ENCODE results near the gene STK25. TPM values are rescaled to one million over a fixed set of nuclear protein-coding genes. Genes with fewer than 3 reads are reported as not detected.

Gene STK25
- total RNA-seq, 1 donor from 2014 or later = 211 TPM

GRCh38 chr2:241538838-241539615 lies 30.6 kb upstream of the STK25 start:
- no peak overlapping the region for H3K4me2 ChIP-seq (ENCODE audit: low read length)
- H3K36me3 ChIP-seq (ENCODE audit: insufficient read depth, low read length) = no peaks in the 10 kb centered on the region
- Mint-ChIP-seq H3K27me3 (ENCODE audit: low read depth, unreplicated experiment) (peaks cover 24% of the 10 kb centered on the region), H3K4me1 (ENCODE audit: low read depth, unreplicated experiment) (peaks cover 4% of the 10 kb centered on the region), H3K27ac (ENCODE audit: unreplicated experiment) (no peak overlapping the region), H3K36me3 (ENCODE audit: low read depth, unreplicated experiment) (no peaks in the 10 kb centered on the region), H3K4me3 (ENCODE audit: unreplicated experiment) (no peak overlapping the region), H3K9me3 (ENCODE audit: unreplicated experiment) (no peaks in the 10 kb centered on the region)
- DNase-seq (ENCODE audit: low read depth) = no peak
- FAIRE-seq = no peak
- peaks cover 12% of the 10 kb centered on the region for H3K4me1 ChIP-seq (ENCODE audit: insufficient read depth, low read length)
- TF ChIP-seq EZH2 (IDR thresholded peaks at IDR 0.05; ENCODE audit: insufficient read depth, low read length) (no peak), CTCF (IDR thresholded peaks at IDR 0.05; ENCODE audit: insufficient read depth, low read depth, low read length) (no peak)
- H3K27me3 ChIP-seq (ENCODE audit: insufficient read depth, low read length) = peaks cover 4% of the 10 kb centered on the region
- no peak overlapping the region for H3K9ac ChIP-seq (ENCODE audit: low read length)
- H3K9me3 ChIP-seq (ENCODE audit: insufficient read depth, low read depth, low read length) = no peaks in the 10 kb centered on the region
- H2AFZ ChIP-seq (ENCODE audit: low read depth, low read length) = no peak overlapping the region
- H3K79me2 ChIP-seq (ENCODE audit: insufficient read depth, low read length) = no peaks in the 10 kb centered on the region
- no peaks in the 10 kb centered on the region for H4K20me1 ChIP-seq (ENCODE audit: insufficient read depth, low read length)
- H3K4me3 ChIP-seq (ENCODE audit: insufficient read depth, low read depth, low read length) = no peak overlapping the region
- no peak overlapping the region for H3K27ac ChIP-seq (ENCODE audit: low read depth, low read length)

- Histone ChIP-seq H3K9ac (ENCODE audit: low read length) (no peak overlapping the region), H3K36me3 (ENCODE audit: insufficient read depth, low read length) (no peaks in the 10 kb centered on the region), H3K27ac (ENCODE audit: low read depth, low read length) (no peak overlapping the region), H2AFZ (ENCODE audit: low read depth, low read length) (no peak overlapping the region), H4K20me1 (ENCODE audit: insufficient read depth, low read length) (no peaks in the 10 kb centered on the region), H3K4me3 (ENCODE audit: insufficient read depth, low read depth, low read length) (no peak overlapping the region), H3K79me2 (ENCODE audit: insufficient read depth, low read length) (no peaks in the 10 kb centered on the region), H3K4me1 (ENCODE audit: insufficient read depth, low read length) (peaks cover 7% of the 10 kb centered on the region), H3K4me2 (ENCODE audit: low read length) (no peak overlapping the region), H3K9me3 (ENCODE audit: insufficient read depth, low read depth, low read length) (no peaks in the 10 kb centered on the region), H3K27me3 (ENCODE audit: insufficient read depth, low read length) (peaks cover 3% of the 10 kb centered on the region)
- H3K36me3 Mint-ChIP-seq (ENCODE audit: low read depth, unreplicated experiment) = peaks cover 1% of the 10 kb centered on the region
- no peak overlapping the region for H3K27ac Mint-ChIP-seq (ENCODE audit: unreplicated experiment)
- DNase-seq (ENCODE audit: low read depth) (no peak), FAIRE-seq (no peak)
- no peak overlapping the region for H3K4me3 Mint-ChIP-seq (ENCODE audit: unreplicated experiment)
- H3K9me3 Mint-ChIP-seq (ENCODE audit: unreplicated experiment) = no peaks in the 10 kb centered on the region
- no peak for TF ChIP-seq CTCF (IDR thresholded peaks at IDR 0.05; ENCODE audit: insufficient read depth, low read depth, low read length)
- no peak for TF ChIP-seq EZH2 (IDR thresholded peaks at IDR 0.05; ENCODE audit: insufficient read depth, low read length)
- peaks cover 39% of the 10 kb centered on the region for H3K27me3 Mint-ChIP-seq (ENCODE audit: low read depth, unreplicated experiment)
- peaks cover 3% of the 10 kb centered on the region for H3K4me1 Mint-ChIP-seq (ENCODE audit: low read depth, unreplicated experiment)
These were observed 27.7 kb upstream of the STK25 start for GRCh38 chr2:241535871-241536655.
